BLaER1 (cell line): ENCODE results near the gene ZSCAN4.
A peak's percentile ranks its signal among the peaks of the same experiment; 100 is the strongest.

ENCODE experiments used
- H3K27ac ChIP-seq: shearing (Covaris generic); formaldehyde crosslinking; 2 replicates; pipeline ENCODE4 v1.8.1; 2022
- H3K27me3 ChIP-seq: shearing (Covaris generic); formaldehyde crosslinking; 2 replicates; pipeline ENCODE4 v1.8.1; 2022
- H3K36me3 ChIP-seq: shearing (Covaris generic); formaldehyde crosslinking; 2 replicates; pipeline ENCODE4 v1.8.1; 2022
- H3K4me1 ChIP-seq: shearing (Covaris generic); formaldehyde crosslinking; 2 replicates; pipeline ENCODE4 v1.8.1; 2022
- H3K4me2 ChIP-seq: shearing (Covaris generic); formaldehyde crosslinking; 2 replicates; pipeline ENCODE4 v1.8.1; 2022
- H3K4me3 ChIP-seq: shearing (Covaris generic); formaldehyde crosslinking; 2 replicates; pipeline ENCODE4 v1.8.1; 2022
- H3K9ac ChIP-seq: shearing (Covaris generic); formaldehyde crosslinking; 2 replicates; pipeline ENCODE4 v1.8.1; 2022
- H3K9me3 ChIP-seq: shearing (Covaris generic); formaldehyde crosslinking; 2 replicates; pipeline ENCODE4 v1.8.1; 2022
- H4K20me1 ChIP-seq: shearing (Covaris generic); formaldehyde crosslinking; 2 replicates; pipeline ENCODE4 v1.8.1; 2022
- Cebpa-rat ChIP-seq: shearing (Covaris generic); IDR thresholded peaks from 2 replicates; pipeline ENCODE4 v1.8.1; 2022

The ZSCAN4 gene

DNA sequence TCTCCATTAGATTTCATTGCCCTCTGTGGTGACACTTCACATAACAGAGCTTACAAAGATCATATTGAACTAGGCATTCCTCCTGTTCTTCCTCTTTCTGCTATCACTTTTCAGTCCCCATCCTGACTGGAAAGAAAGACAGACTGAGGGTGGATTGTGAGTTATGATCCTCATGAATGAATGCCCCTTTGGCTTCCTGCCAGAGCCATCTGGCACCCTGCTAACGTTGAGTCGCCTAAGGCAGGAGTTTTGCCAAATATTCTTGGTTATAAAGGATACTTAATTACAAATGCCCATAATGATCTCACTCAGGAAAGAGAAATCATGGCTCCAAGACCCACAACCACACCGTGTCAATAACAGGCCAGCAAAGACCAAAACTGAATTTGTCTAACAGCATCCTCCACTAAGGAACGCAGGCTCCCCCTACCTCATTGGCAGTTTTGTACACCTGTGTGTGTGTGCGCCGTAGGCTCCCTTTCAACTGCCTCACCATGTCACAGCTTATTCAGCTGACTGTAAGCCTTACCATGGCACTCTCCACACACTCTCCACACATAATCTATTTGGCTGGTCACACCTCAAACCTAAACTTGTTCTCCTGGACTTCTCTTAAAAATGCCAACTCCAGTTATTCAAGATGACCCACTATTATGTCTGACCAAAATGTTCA, 20.3 kb upstream of the ZSCAN4 start:
- no peaks in the 10 kb centered on the region for H4K20me1 ChIP-seq
- no peak overlapping the region for H3K4me2 ChIP-seq
- H3K27ac ChIP-seq, result no peak overlapping the region
- H3K9ac ChIP-seq, result no peak overlapping the region
- peaks cover 1% of the 10 kb centered on the region; the same call in 1 of the 2 replicates for H3K36me3 ChIP-seq
- peaks cover 34% of the 10 kb centered on the region for H3K9me3 ChIP-seq
- TF ChIP-seq Cebpa-rat, result no peak
- H3K4me1 ChIP-seq, result peaks cover 18% of the 10 kb centered on the region
- H3K27me3 ChIP-seq, result no peaks in the 10 kb centered on the region
- H3K4me3 ChIP-seq, result no peak overlapping the region

DNA sequence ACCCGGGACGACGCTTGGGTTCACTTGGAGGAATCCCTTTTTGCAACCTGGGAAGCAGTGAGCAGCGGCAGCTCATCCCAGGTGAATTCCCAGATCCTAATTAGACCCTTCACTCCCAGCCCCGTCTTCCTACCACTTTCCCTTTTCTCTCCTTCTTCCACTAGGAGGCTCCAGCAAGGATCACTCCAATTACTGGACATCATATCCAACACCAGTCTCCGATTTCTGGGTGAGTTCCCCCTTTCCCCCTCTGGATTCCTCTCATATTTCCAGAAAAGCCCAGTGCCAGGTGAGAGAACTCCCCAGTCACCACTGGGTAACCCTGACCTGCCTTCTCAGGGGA, 17.1 kb upstream of the ZSCAN4 start:
- Histone ChIP-seq H3K4me1 (peaks cover 18% of the 10 kb centered on the region), H3K9ac (no peak overlapping the region), H3K27ac (peak overlapping the region; percentile 51), H3K4me2 (peak overlapping the region; percentile 79), H3K9me3 (peaks cover 46% of the 10 kb centered on the region), H4K20me1 (no peaks in the 10 kb centered on the region), H3K4me3 (peak overlapping the region; percentile 32), H3K27me3 (no peaks in the 10 kb centered on the region), H3K36me3 (no peaks in the 10 kb centered on the region)
- no peak for TF ChIP-seq Cebpa-rat

DNA sequence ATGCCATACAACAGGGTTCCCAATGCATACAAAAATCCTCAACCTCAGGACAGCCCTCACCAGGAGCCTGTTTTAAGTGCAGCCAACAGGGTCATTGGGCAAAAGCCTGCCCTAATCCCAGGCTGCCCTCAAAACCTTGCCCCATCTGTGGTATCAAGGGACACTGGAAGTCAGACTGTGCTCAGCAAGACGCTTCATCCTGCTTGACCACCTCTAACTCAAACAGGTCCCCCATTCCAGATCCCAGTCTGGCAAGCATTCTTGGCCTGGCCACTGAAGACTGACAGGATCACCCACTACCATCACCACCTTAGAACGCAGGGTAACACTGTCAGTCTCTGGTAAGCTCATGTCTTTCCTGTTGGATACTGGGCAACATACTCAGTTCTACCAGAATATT, 15.0 kb upstream of the ZSCAN4 start:
- H3K4me3 ChIP-seq, result no peak overlapping the region
- H3K36me3 ChIP-seq, result no peaks in the 10 kb centered on the region
- H4K20me1 ChIP-seq, result no peaks in the 10 kb centered on the region
- H3K9ac ChIP-seq, result no peak overlapping the region
- H3K27ac ChIP-seq, result no peak overlapping the region
- TF ChIP-seq Cebpa-rat, result no peak
- H3K4me2 ChIP-seq, result no peak overlapping the region
- peaks cover 18% of the 10 kb centered on the region for H3K4me1 ChIP-seq
- H3K9me3 ChIP-seq, result peaks cover 46% of the 10 kb centered on the region
- H3K27me3 ChIP-seq, result no peaks in the 10 kb centered on the region

DNA sequence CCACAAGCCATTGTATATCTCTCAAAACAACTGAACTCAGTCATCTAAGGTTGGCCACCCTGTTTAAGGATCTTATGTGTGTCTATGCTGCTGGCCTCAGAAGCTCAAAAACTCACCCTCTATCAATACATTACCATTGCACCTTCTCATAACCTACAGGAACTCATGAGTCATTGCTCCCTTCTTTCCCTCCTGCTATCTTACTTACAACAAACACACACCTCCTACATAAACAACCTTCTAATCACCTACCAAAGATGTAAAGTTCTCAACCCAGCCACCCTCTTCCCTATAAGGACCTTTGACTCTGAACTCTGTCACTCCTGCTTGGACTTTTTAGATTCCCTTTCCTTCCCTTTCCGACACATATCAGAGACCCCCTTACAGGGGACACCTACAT, 13.3 kb upstream of the ZSCAN4 start:
- no peaks in the 10 kb centered on the region; the same call in 1 of the 2 replicates for H3K27me3 ChIP-seq
- H3K9ac ChIP-seq, result no peak overlapping the region
- no peak for TF ChIP-seq Cebpa-rat
- H4K20me1 ChIP-seq, result no peaks in the 10 kb centered on the region
- no peak overlapping the region for H3K4me2 ChIP-seq
- H3K4me3 ChIP-seq, result no peak overlapping the region
- no peaks in the 10 kb centered on the region for H3K36me3 ChIP-seq
- peaks cover 39% of the 10 kb centered on the region for H3K9me3 ChIP-seq
- H3K27ac ChIP-seq, result no peak overlapping the region
- H3K4me1 ChIP-seq, result peaks cover 18% of the 10 kb centered on the region

DNA sequence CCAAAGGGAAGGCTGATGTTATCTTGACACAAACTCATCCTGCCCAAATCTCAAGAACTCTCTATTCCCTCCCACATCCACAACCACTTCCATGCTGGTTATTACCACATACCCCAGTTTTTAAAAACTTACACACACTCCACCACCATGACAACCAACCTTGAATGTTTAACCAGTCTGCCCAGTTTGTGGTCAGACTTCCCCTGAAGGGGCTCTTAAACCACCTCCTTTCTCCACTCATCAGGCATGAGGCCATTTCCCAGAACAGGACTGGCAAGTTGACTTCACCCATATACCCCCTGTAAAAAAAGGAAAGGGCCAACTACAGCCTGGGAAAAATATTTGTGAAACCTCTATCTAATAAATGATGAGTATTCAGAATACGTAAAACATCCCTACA, 12.4 kb upstream of the ZSCAN4 start:
- peaks cover 8% of the 10 kb centered on the region for H3K4me1 ChIP-seq
- H3K4me3 ChIP-seq, result no peak overlapping the region
- no peak overlapping the region for H3K27ac ChIP-seq
- no peaks in the 10 kb centered on the region for H3K36me3 ChIP-seq
- peaks cover 35% of the 10 kb centered on the region for H3K9me3 ChIP-seq
- H4K20me1 ChIP-seq, result no peaks in the 10 kb centered on the region
- no peak overlapping the region for H3K9ac ChIP-seq
- H3K27me3 ChIP-seq, result no peaks in the 10 kb centered on the region; the same call in 1 of the 2 replicates
- no peak for TF ChIP-seq Cebpa-rat
- H3K4me2 ChIP-seq, result no peak overlapping the region

DNA sequence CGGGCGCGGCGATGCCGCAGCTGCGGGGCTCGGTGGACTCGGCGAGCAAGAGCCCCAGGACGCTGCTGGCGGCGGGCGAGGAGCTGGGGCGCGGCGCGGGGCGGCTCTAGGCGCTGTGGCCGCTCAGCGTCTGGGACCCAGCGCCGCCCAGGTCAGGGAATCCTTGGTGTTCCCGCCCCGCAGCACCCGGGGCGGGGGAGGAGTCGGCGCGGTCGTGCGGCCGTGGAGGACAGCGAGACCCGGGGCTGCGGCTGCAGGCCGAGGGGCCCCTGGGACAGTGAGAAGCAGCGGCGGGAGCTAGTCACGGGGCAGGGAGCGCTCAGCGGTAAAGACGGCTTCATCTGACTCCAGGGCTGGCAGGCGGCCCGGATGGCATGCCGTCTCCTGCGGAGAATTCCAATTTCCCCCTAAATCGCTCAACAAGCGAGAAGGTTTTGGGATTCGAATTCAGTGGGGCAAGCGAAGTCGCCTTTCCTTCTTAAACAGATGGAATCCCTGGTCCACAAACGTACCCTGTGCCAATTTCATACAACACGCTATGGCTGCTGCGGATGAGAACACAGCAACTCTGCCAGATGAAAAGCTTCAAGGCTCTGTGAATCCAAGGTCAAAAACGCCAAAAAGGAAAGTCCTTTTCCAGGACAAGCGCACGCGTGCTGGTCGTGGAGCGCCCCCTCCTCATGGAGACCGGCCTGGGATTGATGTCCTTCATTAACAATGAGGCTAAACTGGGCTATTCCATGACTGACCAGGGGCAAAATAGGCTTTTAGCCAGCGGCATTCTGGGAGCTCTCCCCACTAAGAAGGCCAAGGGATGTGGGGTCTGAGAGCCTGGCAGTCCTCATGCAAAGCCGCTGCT, 4.2 kb upstream of the ZSCAN4 start:
- Histone ChIP-seq H3K36me3 (no peaks in the 10 kb centered on the region), H3K9me3 (no peaks in the 10 kb centered on the region), H3K4me1 (peaks cover 16% of the 10 kb centered on the region), H3K27ac (no peak overlapping the region), H4K20me1 (no peaks in the 10 kb centered on the region), H3K9ac (peak overlapping the region; percentile 60), H3K27me3 (peaks cover 39% of the 10 kb centered on the region), H3K4me3 (peak overlapping the region; percentile 67), H3K4me2 (peak overlapping the region; percentile 90)
- TF ChIP-seq Cebpa-rat, result no peak

DNA sequence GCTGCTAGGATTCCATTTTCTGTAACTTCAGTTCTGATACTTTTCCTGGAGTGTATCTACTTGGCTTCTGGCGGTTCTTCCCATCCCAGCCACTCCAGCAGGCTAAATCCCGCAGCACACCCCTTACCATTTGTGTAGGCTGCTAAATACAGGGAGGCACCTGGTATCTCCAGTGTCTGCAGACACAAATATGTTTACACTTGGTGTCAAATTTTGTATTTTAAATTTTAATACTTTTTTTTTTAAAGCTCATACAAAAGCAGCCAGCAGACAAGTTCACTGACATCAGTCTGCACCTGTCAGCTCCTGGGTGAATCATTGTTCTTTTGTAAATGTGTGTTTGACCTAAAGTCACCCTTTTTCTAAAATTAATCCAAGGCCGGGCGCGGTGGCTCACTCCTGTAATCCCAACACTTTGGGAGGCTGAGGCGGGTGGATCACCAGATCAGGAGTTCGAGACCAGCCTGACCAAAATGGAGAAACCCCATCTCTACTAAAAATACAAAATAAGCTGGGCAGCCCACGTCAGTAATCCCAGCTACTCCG, 3.4 kb upstream of the ZSCAN4 start:
- H3K4me1 ChIP-seq, result peaks cover 16% of the 10 kb centered on the region
- H3K9ac ChIP-seq, result no peak overlapping the region
- no peak overlapping the region for H3K4me3 ChIP-seq
- no peak overlapping the region for H3K4me2 ChIP-seq
- no peak for TF ChIP-seq Cebpa-rat
- no peaks in the 10 kb centered on the region for H4K20me1 ChIP-seq
- no peaks in the 10 kb centered on the region for H3K36me3 ChIP-seq
- H3K27me3 ChIP-seq, result peaks cover 39% of the 10 kb centered on the region
- H3K27ac ChIP-seq, result no peak overlapping the region
- no peaks in the 10 kb centered on the region for H3K9me3 ChIP-seq

DNA sequence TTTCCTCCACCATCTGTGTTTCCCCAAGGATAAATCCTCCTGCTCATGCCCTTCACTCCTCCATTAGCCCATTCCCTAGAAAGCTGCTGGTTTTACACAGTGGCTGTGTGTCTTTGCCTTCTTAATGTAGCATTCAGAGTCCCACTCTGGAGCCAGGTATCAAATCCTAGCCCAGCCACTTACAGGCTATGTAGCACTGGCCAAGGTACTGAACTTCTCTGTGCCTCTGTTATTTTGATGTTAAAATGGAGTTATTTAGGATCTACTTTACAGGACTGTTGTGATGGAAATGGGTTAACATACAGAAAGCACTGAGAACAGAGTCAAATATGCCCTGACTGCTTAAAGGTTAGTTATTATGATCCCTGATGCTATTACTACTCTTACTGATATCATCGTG, 1.5 kb upstream of the ZSCAN4 start:
- TF ChIP-seq Cebpa-rat, result no peak
- no peaks in the 10 kb centered on the region for H3K9me3 ChIP-seq
- H3K9ac ChIP-seq, result no peak overlapping the region
- H3K4me2 ChIP-seq, result no peak overlapping the region
- no peak overlapping the region for H3K4me3 ChIP-seq
- H3K4me1 ChIP-seq, result peaks cover 16% of the 10 kb centered on the region
- peaks cover 39% of the 10 kb centered on the region for H3K27me3 ChIP-seq
- H3K36me3 ChIP-seq, result no peaks in the 10 kb centered on the region
- no peak overlapping the region for H3K27ac ChIP-seq
- no peaks in the 10 kb centered on the region for H4K20me1 ChIP-seq

DNA sequence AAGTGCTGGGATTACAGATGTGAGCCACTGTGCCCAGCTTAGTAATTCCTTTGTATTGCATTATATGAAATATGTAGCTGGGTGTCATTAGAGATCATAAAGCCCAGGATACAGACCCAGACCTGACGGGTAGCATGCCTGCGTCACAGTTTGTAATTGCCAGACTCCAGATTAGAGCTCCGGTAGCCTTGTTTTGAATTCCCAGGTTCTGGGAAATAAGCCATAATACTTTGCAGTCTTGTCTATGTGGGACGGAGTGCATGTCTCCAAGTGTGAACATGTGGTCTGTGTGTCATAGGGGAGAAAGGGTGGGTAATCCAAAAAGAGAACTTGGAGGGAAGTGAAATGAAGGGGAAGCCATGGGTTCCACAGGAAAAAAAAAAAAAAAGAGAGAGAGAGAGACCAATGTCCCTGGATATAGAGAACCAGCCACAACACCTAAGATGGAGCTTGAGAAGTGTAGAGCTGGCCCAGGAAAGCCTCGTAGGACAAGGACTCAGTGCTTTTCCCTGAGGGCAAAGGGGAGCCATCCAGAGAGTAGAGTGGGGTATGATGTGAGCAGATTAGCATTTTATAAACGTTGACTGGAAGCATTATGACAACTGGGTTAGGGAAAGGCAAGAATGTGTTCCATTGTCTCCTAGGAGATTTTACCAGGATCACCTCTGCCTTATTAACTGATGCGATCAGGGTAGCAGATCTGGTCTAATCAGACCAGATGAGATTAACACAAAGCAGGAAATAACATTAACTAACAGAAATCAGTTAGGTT, 2.6 kb downstream of the ZSCAN4 start:
- Histone ChIP-seq H3K36me3 (no peaks in the 10 kb centered on the region), H3K27ac (no peak overlapping the region), H3K9ac (no peak overlapping the region), H4K20me1 (no peaks in the 10 kb centered on the region), H3K27me3 (peaks cover under 1% of the 10 kb centered on the region; the same call in 1 of the 2 replicates), H3K4me1 (peaks cover 15% of the 10 kb centered on the region), H3K4me3 (no peak overlapping the region), H3K9me3 (no peaks in the 10 kb centered on the region), H3K4me2 (no peak overlapping the region)
- TF ChIP-seq Cebpa-rat, result no peak

DNA sequence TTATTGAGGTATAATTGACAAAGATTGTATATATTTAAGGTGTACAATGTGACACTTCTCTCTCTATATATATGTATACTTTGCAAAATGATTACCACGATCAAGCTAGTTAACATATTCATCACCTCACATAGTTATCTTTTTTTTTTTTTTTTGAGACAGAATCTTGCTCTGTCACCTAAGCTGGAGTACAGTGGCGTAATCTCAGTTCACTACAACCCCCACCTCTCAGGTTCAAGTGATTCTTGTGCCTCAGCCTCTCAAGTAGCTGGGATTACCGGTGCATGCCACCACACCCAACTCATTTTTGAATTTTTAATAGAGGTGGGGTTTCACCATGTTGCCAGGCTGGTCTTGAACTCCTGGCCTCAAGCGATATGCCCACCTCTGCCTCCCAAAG, 3.7 kb downstream of the ZSCAN4 start:
- no peaks in the 10 kb centered on the region for H3K36me3 ChIP-seq
- H3K4me3 ChIP-seq, result no peak overlapping the region
- TF ChIP-seq Cebpa-rat, result no peak
- peaks cover 21% of the 10 kb centered on the region for H3K4me1 ChIP-seq
- no peaks in the 10 kb centered on the region for H3K9me3 ChIP-seq
- no peaks in the 10 kb centered on the region for H4K20me1 ChIP-seq
- no peak overlapping the region for H3K4me2 ChIP-seq
- H3K9ac ChIP-seq, result no peak overlapping the region
- H3K27ac ChIP-seq, result no peak overlapping the region
- H3K27me3 ChIP-seq, result no peaks in the 10 kb centered on the region
